Fibroblast of mammary gland (primary cell): Measurements from ENCODE around the gene PRR12.

ENCODE experiments used
- DNase-seq: peaks from one replicate; pipeline ENCODE4 v3.0.0-alpha.2; 2010; ENCODE audit warnings: low read depth
- H3K4me3 ChIP-seq: 2 replicates; pipeline ENCODE4 v1.5.1; 2011; ENCODE audit warnings: low read depth, mild to moderate bottlenecking, low read length, moderate library complexity; ENCODE audit not compliant: control insufficient read depth
- CTCF ChIP-seq: conservative IDR thresholded peaks from 2 replicates; pipeline ENCODE4 v1.5.1; 2011; ENCODE audit warnings: low read depth, low read length, inconsistent platforms; ENCODE audit not compliant: control insufficient read depth, insufficient read depth

PRR12 gene

GRCh38 chr19:49583239-49583638, 7.7 kb upstream of the PRR12 start:
- TF ChIP-seq CTCF = no peak
- H3K4me3 ChIP-seq = no peak overlapping the region
- DNase-seq = no peak

- DNase-seq = no peak
- TF ChIP-seq CTCF = no peak
- no peak overlapping the region for H3K4me3 ChIP-seq
Measured at GRCh38 chr19:49585023-49585422, 6.0 kb upstream of the PRR12 start.

DNA sequence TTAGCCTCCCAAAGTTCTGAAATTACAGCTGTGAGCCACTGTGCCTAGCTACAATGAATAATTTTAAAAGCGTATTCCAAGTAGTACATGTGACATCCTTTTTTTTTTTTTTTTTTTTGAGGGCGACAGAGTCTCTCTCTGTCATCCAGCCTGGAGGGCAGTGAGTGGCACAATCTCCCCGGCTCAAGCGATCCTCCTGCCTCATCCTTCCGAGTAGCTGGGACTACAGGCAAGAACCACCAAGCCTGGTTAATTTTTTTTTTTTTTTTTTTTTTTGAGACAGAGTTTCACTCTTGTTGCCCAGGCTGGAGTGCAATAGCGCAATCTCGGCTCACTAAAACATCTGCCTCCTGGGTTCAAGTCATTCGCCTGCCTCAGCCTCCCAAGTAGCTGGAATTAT, 3.8 kb upstream of the PRR12 start:
- no peak for TF ChIP-seq CTCF
- H3K4me3 ChIP-seq = no peak overlapping the region
- no peak for DNase-seq

DNA sequence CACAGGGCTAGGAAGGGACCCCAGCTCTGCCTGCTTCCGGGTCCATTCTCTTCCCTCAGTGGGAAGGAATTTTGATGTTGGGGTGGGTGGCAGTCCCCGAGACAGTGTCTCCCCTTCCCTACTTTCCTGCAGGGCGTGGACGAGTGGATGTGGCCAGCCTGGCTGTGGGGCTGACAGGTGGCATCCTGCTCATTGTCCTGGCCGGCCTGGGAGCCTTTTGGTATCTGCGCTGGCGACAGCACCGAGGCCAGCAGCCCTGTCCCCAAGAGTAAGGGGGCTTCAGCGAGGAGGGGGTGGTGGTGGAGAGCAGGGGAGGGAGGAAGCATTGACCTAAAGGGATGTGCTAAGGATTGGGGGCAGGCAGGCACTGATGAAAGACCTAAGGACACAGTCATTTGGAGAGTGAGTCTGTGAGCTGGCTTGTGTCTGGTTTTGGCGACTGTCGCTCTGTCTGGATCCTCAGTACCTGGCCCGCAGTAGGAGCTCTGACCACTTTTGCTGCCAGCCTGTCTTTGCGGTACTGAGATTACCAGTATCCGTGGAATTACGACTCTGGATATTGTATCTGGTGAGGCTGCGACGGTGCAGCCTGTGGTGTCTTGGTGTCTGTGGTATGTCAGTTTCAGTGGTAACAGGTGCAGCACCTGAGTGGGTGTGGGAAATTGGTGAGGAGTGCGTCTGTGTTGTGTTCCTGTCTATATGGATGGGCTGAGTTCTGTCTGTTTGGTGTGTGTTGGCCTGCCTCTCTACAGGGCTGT, 2.4 kb upstream of the PRR12 start:
- DNase-seq = no peak
- no peak overlapping the region for H3K4me3 ChIP-seq
- no peak for TF ChIP-seq CTCF

- no peak overlapping the region for H3K4me3 ChIP-seq
- no peak for DNase-seq
- no peak for TF ChIP-seq CTCF
Measured at GRCh38 chr19:49589502-49589905, 1.5 kb upstream of the PRR12 start.

DNA sequence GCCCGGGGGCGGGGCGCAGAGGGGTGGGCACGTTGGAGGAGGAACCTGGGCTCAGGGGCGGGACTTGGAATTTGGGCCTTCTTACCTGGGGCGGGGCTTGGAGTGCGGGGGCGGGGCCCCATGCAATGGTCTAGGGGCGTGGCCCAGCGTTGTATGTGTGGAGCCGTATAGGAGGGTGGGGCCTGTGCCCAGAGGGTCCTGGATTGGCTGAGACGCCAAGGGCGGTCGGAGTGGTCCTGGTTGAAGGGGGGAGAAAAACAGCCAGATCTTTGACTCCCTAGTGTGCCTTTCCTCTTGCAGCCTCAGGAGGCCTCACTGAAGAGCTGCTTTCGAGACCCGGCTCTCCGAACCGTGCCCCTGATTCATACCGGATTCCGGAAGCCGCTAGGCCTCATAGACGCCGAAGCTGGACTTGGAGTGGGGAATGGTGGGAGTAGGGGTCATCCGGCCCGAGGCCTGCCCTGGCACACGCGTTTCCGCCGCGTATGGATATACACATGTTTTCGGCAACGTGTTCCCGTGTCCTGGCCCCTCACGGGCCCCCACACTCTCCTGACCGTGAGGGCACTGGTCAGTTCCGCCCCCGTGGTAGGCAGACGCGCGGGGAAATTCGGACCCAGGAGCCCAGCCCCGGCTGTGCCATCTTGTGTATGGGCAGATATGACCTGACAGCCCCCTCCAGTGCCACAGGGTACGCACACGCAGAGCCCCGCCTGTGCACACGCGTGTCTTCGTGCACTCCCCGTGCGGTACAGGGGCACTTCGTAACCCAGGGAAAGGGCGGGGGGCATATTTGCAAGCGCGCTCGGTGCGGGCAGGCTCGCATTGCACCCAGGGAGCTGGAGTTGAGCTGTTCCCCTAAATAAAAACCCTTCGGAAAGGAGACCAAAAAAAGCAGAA, 661 bp upstream of the PRR12 start:
- DNase-seq = peak; percentile 97
- H3K4me3 ChIP-seq = peak overlapping the region; percentile 67
- no peak for TF ChIP-seq CTCF
